ENCODE results near the gene TTC39B. TPM values are rescaled to one million over a fixed set of nuclear protein-coding genes. Genes with fewer than 3 reads are reported as not detected.

Gene TTC39B
- total RNA-seq, 1 experiment from 2014 or later = 7.4 TPM

DNA sequence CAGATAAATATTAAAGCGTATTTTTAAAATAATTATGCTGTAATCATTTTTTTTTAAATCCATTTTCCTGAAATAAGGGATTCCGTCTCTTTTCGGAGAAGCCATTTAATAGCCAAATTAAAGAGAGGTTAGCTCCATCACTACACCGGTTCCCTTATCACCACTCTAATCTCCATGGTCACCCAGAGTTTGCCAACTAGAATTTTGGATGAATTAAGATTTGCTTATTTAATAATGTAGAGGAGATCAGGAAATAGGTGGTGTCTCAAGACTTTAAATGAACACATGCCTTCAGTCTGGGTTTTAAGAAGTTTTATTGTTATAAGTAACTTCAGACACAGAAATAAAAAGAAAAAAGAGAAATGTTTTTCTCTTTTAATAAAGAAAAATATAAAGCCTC lies 151.7 kb downstream of the TTC39B start:
- no peak overlapping the region for H2AFZ ChIP-seq (ENCODE audit: low read depth, low read length, poor library complexity, severe bottlenecking)
- H3K9me2 ChIP-seq (ENCODE audit: insufficient read depth) = no peaks in the 10 kb centered on the region
- no peak overlapping the region for H3K4me3 ChIP-seq (replicated peaks in 1 of 2; ENCODE audit: low read depth in 1 of 2, low read length in 2 of 2)
- DNase-seq (ENCODE audit: low read depth, low spot score) (no peak), ATAC-seq (no peak)
- intact Hi-C loops (cut with micrococcal nuclease) = no loop called here
- H3K4me2 ChIP-seq (ENCODE audit: low read length) = no peak overlapping the region
- no peak for TF ChIP-seq EZH2phosphoT487 (IDR thresholded peaks at IDR 0.05; ENCODE audit: borderline replicate concordance)
- TF ChIP-seq, protein P1, sequence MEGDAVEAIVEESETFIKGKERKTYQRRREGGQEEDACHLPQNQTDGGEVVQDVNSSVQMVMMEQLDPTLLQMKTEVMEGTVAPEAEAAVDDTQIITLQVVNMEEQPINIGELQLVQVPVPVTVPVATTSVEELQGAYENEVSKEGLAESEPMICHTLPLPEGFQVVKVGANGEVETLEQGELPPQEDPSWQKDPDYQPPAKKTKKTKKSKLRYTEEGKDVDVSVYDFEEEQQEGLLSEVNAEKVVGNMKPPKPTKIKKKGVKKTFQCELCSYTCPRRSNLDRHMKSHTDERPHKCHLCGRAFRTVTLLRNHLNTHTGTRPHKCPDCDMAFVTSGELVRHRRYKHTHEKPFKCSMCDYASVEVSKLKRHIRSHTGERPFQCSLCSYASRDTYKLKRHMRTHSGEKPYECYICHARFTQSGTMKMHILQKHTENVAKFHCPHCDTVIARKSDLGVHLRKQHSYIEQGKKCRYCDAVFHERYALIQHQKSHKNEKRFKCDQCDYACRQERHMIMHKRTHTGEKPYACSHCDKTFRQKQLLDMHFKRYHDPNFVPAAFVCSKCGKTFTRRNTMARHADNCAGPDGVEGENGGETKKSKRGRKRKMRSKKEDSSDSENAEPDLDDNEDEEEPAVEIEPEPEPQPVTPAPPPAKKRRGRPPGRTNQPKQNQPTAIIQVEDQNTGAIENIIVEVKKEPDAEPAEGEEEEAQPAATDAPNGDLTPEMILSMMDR (IDR thresholded peaks at IDR 0.05 in 2 of 3, conservative IDR thresholded peaks at IDR 0.05 in 1 of 3; ENCODE audit: borderline replicate concordance in 1 of 3, insufficient read depth in 1 of 3, low read depth in 2 of 3, low read length in 2 of 3) = no peak
- no peak for TF ChIP-seq JUND (IDR thresholded peaks at IDR 0.05)
- no peak for TF ChIP-seq RAD21 (IDR thresholded peaks at IDR 0.05; ENCODE audit: low read depth)
- TF ChIP-seq YY1 (IDR thresholded peaks at IDR 0.05; ENCODE audit: extremely low read depth, insufficient replicate concordance, low read depth, low read length) = no peak
- no peak for TF ChIP-seq SRF (IDR thresholded peaks at IDR 0.05; ENCODE audit: low read depth)
- TF ChIP-seq ZFX (IDR thresholded peaks at IDR 0.05) = no peak
- TF ChIP-seq, protein P2, sequence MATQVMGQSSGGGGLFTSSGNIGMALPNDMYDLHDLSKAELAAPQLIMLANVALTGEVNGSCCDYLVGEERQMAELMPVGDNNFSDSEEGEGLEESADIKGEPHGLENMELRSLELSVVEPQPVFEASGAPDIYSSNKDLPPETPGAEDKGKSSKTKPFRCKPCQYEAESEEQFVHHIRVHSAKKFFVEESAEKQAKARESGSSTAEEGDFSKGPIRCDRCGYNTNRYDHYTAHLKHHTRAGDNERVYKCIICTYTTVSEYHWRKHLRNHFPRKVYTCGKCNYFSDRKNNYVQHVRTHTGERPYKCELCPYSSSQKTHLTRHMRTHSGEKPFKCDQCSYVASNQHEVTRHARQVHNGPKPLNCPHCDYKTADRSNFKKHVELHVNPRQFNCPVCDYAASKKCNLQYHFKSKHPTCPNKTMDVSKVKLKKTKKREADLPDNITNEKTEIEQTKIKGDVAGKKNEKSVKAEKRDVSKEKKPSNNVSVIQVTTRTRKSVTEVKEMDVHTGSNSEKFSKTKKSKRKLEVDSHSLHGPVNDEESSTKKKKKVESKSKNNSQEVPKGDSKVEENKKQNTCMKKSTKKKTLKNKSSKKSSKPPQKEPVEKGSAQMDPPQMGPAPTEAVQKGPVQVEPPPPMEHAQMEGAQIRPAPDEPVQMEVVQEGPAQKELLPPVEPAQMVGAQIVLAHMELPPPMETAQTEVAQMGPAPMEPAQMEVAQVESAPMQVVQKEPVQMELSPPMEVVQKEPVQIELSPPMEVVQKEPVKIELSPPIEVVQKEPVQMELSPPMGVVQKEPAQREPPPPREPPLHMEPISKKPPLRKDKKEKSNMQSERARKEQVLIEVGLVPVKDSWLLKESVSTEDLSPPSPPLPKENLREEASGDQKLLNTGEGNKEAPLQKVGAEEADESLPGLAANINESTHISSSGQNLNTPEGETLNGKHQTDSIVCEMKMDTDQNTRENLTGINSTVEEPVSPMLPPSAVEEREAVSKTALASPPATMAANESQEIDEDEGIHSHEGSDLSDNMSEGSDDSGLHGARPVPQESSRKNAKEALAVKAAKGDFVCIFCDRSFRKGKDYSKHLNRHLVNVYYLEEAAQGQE (IDR thresholded peaks at IDR 0.05; ENCODE audit: low read depth) = no peak
- TF ChIP-seq, protein P3, sequence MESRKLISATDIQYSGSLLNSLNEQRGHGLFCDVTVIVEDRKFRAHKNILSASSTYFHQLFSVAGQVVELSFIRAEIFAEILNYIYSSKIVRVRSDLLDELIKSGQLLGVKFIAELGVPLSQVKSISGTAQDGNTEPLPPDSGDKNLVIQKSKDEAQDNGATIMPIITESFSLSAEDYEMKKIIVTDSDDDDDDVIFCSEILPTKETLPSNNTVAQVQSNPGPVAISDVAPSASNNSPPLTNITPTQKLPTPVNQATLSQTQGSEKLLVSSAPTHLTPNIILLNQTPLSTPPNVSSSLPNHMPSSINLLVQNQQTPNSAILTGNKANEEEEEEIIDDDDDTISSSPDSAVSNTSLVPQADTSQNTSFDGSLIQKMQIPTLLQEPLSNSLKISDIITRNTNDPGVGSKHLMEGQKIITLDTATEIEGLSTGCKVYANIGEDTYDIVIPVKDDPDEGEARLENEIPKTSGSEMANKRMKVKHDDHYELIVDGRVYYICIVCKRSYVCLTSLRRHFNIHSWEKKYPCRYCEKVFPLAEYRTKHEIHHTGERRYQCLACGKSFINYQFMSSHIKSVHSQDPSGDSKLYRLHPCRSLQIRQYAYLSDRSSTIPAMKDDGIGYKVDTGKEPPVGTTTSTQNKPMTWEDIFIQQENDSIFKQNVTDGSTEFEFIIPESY (IDR thresholded peaks at IDR 0.05; ENCODE audit: extremely low read depth, insufficient replicate concordance, low read length) = no peak
- H3K27ac ChIP-seq (ENCODE audit: low read depth, low read length) = no peak overlapping the region
- no peaks in the 10 kb centered on the region for H3K27me3 ChIP-seq (ENCODE audit: insufficient read depth, low read length)
- ChIA-PET POLR2A (no interaction called here), CTCF (no interaction called here), RAD21 (ENCODE audit: low non-redundant PET in 1 of 2, low total read pairs in 2 of 2, uncharacterized antibody in 2 of 2, unreplicated experiment in 2 of 2) (no interaction called here)
- H3K4me1 ChIP-seq (ENCODE audit: control insufficient read depth in 1 of 2, insufficient read depth in 2 of 2, low read length in 2 of 2) = no peaks in the 10 kb centered on the region
- BruUV-seq (replicated peaks) = no TSS peak
- H3K36me3 ChIP-seq (ENCODE audit: control insufficient read depth in 1 of 2, insufficient read depth in 2 of 2, low read length in 2 of 2) = no peaks in the 10 kb centered on the region
- no peaks in the 10 kb centered on the region for H3K79me2 ChIP-seq (ENCODE audit: insufficient read depth, low read length)
- no peaks in the 10 kb centered on the region for H3K9me3 ChIP-seq (ENCODE audit: control insufficient read depth in 1 of 2, insufficient read depth in 1 of 2, low read depth in 1 of 2, low read length in 2 of 2)
- H4K20me1 ChIP-seq (ENCODE audit: insufficient read depth) = no peaks in the 10 kb centered on the region
- no peak overlapping the region for H3K9ac ChIP-seq (ENCODE audit: low read length)
